Tibial nerve (tissue), 4 donors: Measurements from ENCODE around the gene IRX3.

Experiments used
- EP300 ChIP-seq, 2 donors: sonication (generic); formaldehyde crosslinking; IDR thresholded peaks; one replicate each; pipeline ENCODE4 v1.6.1; 2017; ENCODE audit warnings: antibody characterized with exemption in 2 of 2, mild to moderate bottlenecking in 1 of 2
- POLR2A ChIP-seq, 2 donors: fragments of 450-650 bp; IDR thresholded peaks; one replicate each; pipeline ENCODE4 v1.6.1; 2017; ENCODE audit warnings: antibody characterized with exemption in 2 of 2, mild to moderate bottlenecking in 2 of 2, moderate library complexity in 2 of 2
- TF ChIP-seq, protein P1 (sequence below), 5 experiments: fragments of 200-600 bp in 3 of 5; fragments of 450-650 bp in 2 of 5; sonication (generic) in 3 of 5; IDR thresholded peaks; one replicate each; pipeline ENCODE4 v1.5.1; 2016 to 2019; ENCODE audit warnings: antibody characterized with exemption in 5 of 5, mild to moderate bottlenecking in 3 of 5, moderate library complexity in 2 of 5

DNA sequence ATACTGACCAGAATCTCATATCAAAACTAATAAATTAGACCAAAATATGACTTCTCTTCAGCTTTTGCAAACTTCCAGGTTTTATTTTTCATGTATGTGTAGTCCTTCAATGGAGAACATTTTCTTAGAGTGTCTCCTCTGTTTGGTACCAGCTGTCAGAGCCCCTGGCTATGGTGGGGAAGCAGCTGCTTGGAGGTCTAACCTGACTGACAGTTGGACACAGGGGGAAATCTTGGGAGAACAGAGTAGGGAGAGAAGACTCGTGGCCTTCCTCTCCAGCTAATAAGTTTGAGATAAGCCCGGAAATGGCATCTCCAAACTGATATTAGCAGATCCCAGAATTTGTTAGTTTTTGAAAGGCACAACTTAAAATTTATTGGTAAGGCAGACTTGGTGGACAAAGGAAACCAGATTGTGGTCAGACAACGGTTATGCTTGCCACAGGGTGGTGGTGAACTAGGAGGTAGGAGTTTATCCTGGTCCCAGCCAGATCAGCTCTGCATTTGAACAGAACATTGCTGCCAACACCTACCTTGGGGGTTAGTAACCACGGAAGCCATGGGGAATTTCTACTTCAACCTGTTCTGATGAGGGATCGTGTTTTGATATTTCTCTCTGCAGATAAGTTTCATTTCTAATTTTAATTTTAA lies 39.2 kb upstream of the IRX3 start:
- TF ChIP-seq, protein P1, sequence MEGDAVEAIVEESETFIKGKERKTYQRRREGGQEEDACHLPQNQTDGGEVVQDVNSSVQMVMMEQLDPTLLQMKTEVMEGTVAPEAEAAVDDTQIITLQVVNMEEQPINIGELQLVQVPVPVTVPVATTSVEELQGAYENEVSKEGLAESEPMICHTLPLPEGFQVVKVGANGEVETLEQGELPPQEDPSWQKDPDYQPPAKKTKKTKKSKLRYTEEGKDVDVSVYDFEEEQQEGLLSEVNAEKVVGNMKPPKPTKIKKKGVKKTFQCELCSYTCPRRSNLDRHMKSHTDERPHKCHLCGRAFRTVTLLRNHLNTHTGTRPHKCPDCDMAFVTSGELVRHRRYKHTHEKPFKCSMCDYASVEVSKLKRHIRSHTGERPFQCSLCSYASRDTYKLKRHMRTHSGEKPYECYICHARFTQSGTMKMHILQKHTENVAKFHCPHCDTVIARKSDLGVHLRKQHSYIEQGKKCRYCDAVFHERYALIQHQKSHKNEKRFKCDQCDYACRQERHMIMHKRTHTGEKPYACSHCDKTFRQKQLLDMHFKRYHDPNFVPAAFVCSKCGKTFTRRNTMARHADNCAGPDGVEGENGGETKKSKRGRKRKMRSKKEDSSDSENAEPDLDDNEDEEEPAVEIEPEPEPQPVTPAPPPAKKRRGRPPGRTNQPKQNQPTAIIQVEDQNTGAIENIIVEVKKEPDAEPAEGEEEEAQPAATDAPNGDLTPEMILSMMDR (IDR thresholded peaks at IDR 0.05), result no peak
- TF ChIP-seq POLR2A (IDR thresholded peaks at IDR 0.05), result no peak
- TF ChIP-seq EP300 (IDR thresholded peaks at IDR 0.05), result no peak
